ENCODE data around the gene PAX2.

PAX2 gene

GRCh38 chr10:100761191-100761590 is 15.8 kb downstream of the PAX2 start:
- DNase-seq, result no peak

- no peak for DNase-seq
Measured at GRCh38 chr10:100763043-100763747, 17.8 kb downstream of the PAX2 start.

GRCh38 chr10:100766693-100767421 is 21.5 kb downstream of the PAX2 start:
- DNase-seq, result no peak

- DNase-seq, result no peak
Measured at GRCh38 chr10:100767422-100767775, 22.0 kb downstream of the PAX2 start.

GRCh38 chr10:100769481-100769880 is 24.1 kb downstream of the PAX2 start:
- no peak for DNase-seq

GRCh38 chr10:100773646-100774045 is 28.3 kb downstream of the PAX2 start:
- no peak for DNase-seq

GRCh38 chr10:100774223-100774622 is 28.8 kb downstream of the PAX2 start:
- no peak for DNase-seq

GRCh38 chr10:100774876-100775275 is 29.5 kb downstream of the PAX2 start:
- DNase-seq, result no peak

GRCh38 chr10:100775386-100775785 is 30.0 kb downstream of the PAX2 start:
- no peak for DNase-seq

- no peak for DNase-seq
Measured at GRCh38 chr10:100775871-100776270, 30.5 kb downstream of the PAX2 start.

- DNase-seq, result no peak
Measured at GRCh38 chr10:100776671-100777070, 31.3 kb downstream of the PAX2 start.

- DNase-seq, result no peak
Measured at GRCh38 chr10:100779329-100779728, 33.9 kb downstream of the PAX2 start.

GRCh38 chr10:100780324-100780723 is 34.9 kb downstream of the PAX2 start:
- no peak for DNase-seq

- no peak for DNase-seq
Measured at GRCh38 chr10:100781145-100781665, 35.8 kb downstream of the PAX2 start.

GRCh38 chr10:100782461-100783244 is 37.3 kb downstream of the PAX2 start:
- DNase-seq, result no peak

- DNase-seq, result no peak
Measured at GRCh38 chr10:100784126-100784525, 38.7 kb downstream of the PAX2 start.

- DNase-seq, result no peak
Measured at GRCh38 chr10:100786591-100786990, 41.2 kb downstream of the PAX2 start.

GRCh38 chr10:100788002-100788903 is 42.9 kb downstream of the PAX2 start:
- no peak for DNase-seq

- no peak for DNase-seq
Measured at GRCh38 chr10:100790761-100791208, 45.4 kb downstream of the PAX2 start.

GRCh38 chr10:100791369-100792058 is 46.1 kb downstream of the PAX2 start:
- DNase-seq, result no peak

- no peak for DNase-seq
Measured at GRCh38 chr10:100792574-100792973, 47.2 kb downstream of the PAX2 start.

GRCh38 chr10:100793055-100793454 is 47.7 kb downstream of the PAX2 start:
- no peak for DNase-seq
